ENCODE measurements around the gene PRPF8. TPM values are rescaled to one million over a fixed set of nuclear protein-coding genes. Genes with fewer than 3 reads are reported as not detected.
"Not testable (repeated sequence)": the region's sequence is repeated elsewhere in the genome, so short reads cannot be mapped to it uniquely, and the experiment has no call there.

Gene PRPF8
- total RNA-seq, 1 donor from 2014 or later, result 432 TPM

DNA sequence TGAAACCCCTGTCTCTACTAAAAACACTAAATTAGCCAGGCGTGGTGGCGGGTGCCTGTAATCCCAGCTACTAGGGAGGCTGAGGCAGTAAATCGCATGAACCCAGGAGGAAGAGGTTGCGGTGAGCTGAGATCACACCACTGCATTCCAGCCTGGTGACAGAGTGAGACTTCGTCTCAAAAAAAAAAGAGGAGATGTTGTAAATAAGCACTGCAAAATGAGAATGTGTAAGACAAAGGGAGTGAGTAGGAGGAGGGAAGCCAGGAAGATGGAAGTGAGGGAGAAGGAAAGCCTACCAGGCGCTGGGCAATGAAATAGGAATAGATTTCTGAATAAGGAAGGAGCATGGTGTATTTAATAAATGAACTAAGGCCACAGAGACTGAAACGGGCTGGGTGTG is 8.7 kb upstream of the PRPF8 start:
- no peaks in the 10 kb centered on the region for H3K36me3 Mint-ChIP-seq (ENCODE audit: low read depth)
- intact Hi-C loops (cut with micrococcal nuclease), result no loop called here
- no peaks in the 10 kb centered on the region for H3K4me1 Mint-ChIP-seq
- no peak for DNase-seq
- H3K27ac Mint-ChIP-seq, result no peak overlapping the region
- H3K4me3 Mint-ChIP-seq, result no peak overlapping the region
- peaks cover 7% of the 10 kb centered on the region for H3K27me3 Mint-ChIP-seq
- no peaks in the 10 kb centered on the region for H3K9me3 Mint-ChIP-seq

DNA sequence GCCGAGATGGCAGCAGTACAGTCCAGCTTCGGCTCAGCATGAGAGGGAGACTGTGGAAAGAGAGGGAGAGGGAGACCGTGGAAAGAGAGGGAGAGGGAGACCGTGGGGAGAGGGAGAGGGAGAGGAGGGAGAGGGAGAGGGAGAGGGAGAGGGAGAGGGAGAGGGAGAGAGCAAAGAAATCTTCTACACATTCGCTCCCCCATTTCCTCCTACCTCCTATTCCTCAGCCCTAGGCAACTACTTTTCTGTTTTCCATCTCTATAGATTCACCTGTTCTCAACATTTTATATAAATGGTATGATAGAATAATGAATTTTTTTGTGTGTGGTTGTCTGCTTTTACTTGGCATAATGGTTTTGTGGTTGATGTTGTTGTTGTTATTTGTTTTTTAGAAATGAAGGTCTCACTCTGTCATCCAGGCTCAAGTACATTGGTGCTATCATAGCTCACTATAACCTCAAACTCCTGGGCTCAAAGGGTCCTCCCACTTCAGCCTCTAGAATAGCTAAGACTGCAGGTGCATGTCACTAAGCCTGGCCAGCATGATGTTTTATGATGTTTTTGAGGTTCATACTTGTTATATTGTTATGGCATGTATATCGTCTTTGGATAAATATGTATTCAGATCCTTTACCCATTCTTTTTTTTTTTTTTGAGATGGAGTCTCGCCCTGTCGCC is 6.0 kb upstream of the PRPF8 start:
- H3K4me1 Mint-ChIP-seq, result no peaks in the 10 kb centered on the region
- H3K9me3 Mint-ChIP-seq, result no peaks in the 10 kb centered on the region
- H3K27ac Mint-ChIP-seq, result no peak overlapping the region
- no peak for DNase-seq
- H3K36me3 Mint-ChIP-seq (ENCODE audit: low read depth), result no peaks in the 10 kb centered on the region
- intact Hi-C loops (cut with micrococcal nuclease), result no loop called here
- H3K27me3 Mint-ChIP-seq, result peaks cover 6% of the 10 kb centered on the region
- H3K4me3 Mint-ChIP-seq, result no peak overlapping the region

DNA sequence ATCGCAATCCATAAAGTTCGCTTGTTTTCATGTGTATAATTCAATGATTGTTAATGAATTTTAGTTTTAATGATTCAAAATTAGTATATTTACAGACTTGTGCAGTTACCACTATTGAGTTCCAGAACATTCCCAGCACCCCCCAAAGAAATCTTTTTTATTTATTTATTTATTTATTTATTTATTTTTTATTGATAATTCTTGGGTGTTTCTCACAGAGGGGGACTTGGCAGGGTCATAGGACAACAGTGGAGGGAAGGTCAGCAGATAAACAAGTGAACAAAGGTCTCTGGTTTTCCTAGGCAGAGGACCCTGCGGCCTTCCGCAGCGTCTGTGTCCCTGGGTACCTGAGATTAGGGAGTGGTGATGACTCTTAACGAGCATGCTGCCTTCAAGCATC is 3.7 kb upstream of the PRPF8 start:
- DNase-seq; H3K27ac Mint-ChIP-seq; H3K4me3 Mint-ChIP-seq; intact Hi-C loops (cut with micrococcal nuclease); H3K27me3 Mint-ChIP-seq; H3K9me3 Mint-ChIP-seq: not testable (repeated sequence)
- peaks cover 13% of the 10 kb centered on the region for H3K4me1 Mint-ChIP-seq
- peaks cover 11% of the 10 kb centered on the region for H3K36me3 Mint-ChIP-seq (ENCODE audit: low read depth)

- Mint-ChIP-seq H3K27me3 (no peaks in the 10 kb centered on the region), H3K4me3 (no peak overlapping the region), H3K36me3 (ENCODE audit: low read depth) (peaks cover 34% of the 10 kb centered on the region), H3K9me3 (no peaks in the 10 kb centered on the region), H3K27ac (no peak overlapping the region), H3K4me1 (peaks cover 25% of the 10 kb centered on the region)
- DNase-seq, result no peak
- intact Hi-C loops (cut with micrococcal nuclease), result no loop called here
These were observed 1.4 kb upstream of the PRPF8 start for GRCh38 chr17:1686086-1686485.

- peaks cover 30% of the 10 kb centered on the region for H3K4me1 Mint-ChIP-seq
- peak overlapping the region; percentile 97 for H3K27ac Mint-ChIP-seq
- no peaks in the 10 kb centered on the region for H3K9me3 Mint-ChIP-seq
- intact Hi-C loops (cut with micrococcal nuclease), result no loop called here
- DNase-seq, result no peak
- H3K4me3 Mint-ChIP-seq, result peak overlapping the region; percentile 98
- no peaks in the 10 kb centered on the region for H3K27me3 Mint-ChIP-seq
- peaks cover 57% of the 10 kb centered on the region for H3K36me3 Mint-ChIP-seq (ENCODE audit: low read depth)
These were observed 1.2 kb downstream of the PRPF8 start for GRCh38 chr17:1683459-1683858.

DNA sequence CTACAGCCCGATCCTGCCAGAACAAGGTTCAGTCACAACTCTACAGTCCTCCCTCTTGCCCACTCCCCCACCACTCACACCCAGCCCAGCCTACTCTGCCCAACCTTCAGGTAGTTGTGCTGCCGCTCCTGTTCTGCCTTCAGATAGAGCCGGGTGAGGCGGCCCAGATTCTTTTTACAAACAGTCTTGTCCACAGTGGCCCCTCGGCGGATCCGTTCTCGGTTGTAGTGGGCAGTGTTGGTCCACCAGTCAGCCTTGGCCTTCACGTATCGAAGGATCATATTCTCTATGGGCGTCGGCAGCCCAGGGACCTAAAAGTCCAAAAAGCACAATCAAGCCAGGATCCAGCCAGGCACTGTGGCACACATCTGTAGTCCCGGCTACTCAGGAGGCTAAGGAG is 8.3 kb downstream of the PRPF8 start:
- no peak for DNase-seq
- Mint-ChIP-seq H3K27me3 (no peaks in the 10 kb centered on the region), H3K9me3 (no peaks in the 10 kb centered on the region), H3K27ac (no peak overlapping the region), H3K4me3 (no peak overlapping the region), H3K36me3 (ENCODE audit: low read depth) (peaks cover 84% of the 10 kb centered on the region), H3K4me1 (peaks cover 6% of the 10 kb centered on the region)
- intact Hi-C loops (cut with micrococcal nuclease), result no loop called here

DNA sequence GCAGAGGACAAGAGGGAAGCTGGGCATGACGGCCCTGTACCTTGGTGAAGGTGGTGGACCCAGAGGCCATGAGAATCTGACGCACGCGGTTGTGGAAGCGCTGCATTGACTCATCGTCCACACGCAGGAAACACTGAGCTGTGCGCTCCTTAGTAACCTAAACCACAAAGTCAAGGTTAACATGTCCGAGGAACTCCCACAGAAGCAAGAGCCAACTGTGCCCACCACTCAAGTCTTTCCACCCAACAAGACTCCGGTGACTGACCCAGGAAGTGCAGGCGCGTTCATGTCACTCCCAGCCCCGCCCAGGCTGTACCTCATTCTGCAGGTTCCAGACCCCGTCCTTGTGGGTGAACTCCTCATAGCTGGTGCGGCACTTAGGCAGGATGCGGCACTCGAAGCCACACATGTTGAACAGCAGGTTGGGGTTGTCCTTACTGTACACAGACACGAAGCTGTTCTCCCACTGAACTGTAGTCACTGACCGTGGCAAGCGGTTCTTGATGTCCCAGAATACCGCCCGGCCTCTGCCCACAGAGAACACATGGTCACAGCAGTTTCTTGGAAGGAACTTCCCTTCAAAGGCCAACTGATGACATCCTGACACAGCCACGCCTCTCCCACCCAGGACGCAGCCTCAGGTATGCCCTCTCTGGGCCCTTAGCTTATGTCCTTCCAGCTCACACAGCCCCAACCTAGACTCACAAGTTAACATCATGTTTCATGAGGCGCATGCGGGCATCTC is 11.5 kb downstream of the PRPF8 start:
- no peaks in the 10 kb centered on the region for H3K27me3 Mint-ChIP-seq

GRCh38 chr17:1663934-1664333 is 20.7 kb downstream of the PRPF8 start:
- DNase-seq; H3K4me3 Mint-ChIP-seq; H3K9me3 Mint-ChIP-seq; intact Hi-C loops (cut with micrococcal nuclease); H3K27me3 Mint-ChIP-seq; H3K4me1 Mint-ChIP-seq; H3K27ac Mint-ChIP-seq: not testable (repeated sequence)
- peaks cover 67% of the 10 kb centered on the region for H3K36me3 Mint-ChIP-seq (ENCODE audit: low read depth)

More for the DNA sequence above, 11.5 kb downstream of the PRPF8 start:
- H3K4me1 Mint-ChIP-seq, result peaks cover 16% of the 10 kb centered on the region
- H3K27ac Mint-ChIP-seq, result no peak overlapping the region
- peak; percentile 61 for DNase-seq
- H3K4me3 Mint-ChIP-seq, result no peak overlapping the region
- intact Hi-C loops (cut with micrococcal nuclease), result no loop called here
- H3K36me3 Mint-ChIP-seq (ENCODE audit: low read depth), result peaks cover 78% of the 10 kb centered on the region
- H3K9me3 Mint-ChIP-seq, result no peaks in the 10 kb centered on the region

DNA sequence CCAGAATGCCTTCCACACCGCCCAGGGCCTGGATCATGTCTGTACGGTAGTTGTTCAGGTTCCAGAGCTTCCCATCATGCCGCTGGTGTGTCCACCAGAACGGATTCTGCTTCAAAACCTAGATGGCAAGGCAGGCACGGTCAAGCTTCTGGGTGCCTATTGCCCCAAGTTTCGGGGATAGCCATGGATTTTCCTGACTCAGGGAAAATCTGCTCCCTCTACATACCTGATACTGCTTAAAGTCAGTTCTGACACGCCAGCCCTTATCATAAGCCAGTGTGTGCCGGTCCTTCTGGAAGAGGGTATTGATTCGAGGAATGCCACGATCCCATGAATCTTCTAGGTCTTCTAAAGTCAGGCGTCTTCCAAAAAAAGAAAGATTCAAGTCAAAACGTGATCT is 23.6 kb downstream of the PRPF8 start:
- Mint-ChIP-seq H3K27ac (no peak overlapping the region), H3K27me3 (no peaks in the 10 kb centered on the region), H3K4me3 (no peak overlapping the region), H3K36me3 (ENCODE audit: low read depth) (peaks cover 69% of the 10 kb centered on the region), H3K4me1 (peaks cover 2% of the 10 kb centered on the region), H3K9me3 (no peaks in the 10 kb centered on the region)
- DNase-seq, result no peak
- intact Hi-C loops (cut with micrococcal nuclease), result no loop called here

- no peak overlapping the region for H3K4me3 Mint-ChIP-seq
- intact Hi-C loops (cut with micrococcal nuclease), result no loop called here
- H3K36me3 Mint-ChIP-seq (ENCODE audit: low read depth), result peaks cover 75% of the 10 kb centered on the region
- no peak for DNase-seq
- H3K27ac Mint-ChIP-seq, result no peak overlapping the region
- H3K4me1 Mint-ChIP-seq, result peaks cover 2% of the 10 kb centered on the region
- no peaks in the 10 kb centered on the region for H3K27me3 Mint-ChIP-seq
- H3K9me3 Mint-ChIP-seq, result no peaks in the 10 kb centered on the region
These were observed 26.6 kb downstream of the PRPF8 start for GRCh38 chr17:1658100-1658499.

- Mint-ChIP-seq H3K27ac (peak overlapping the region; percentile 29), H3K4me3 (no peak overlapping the region), H3K9me3 (no peaks in the 10 kb centered on the region), H3K4me1 (peaks cover 9% of the 10 kb centered on the region), H3K27me3 (no peaks in the 10 kb centered on the region), H3K36me3 (ENCODE audit: low read depth) (peaks cover 70% of the 10 kb centered on the region)
- intact Hi-C loops (cut with micrococcal nuclease), result no loop called here
- DNase-seq, result no peak
These were observed 30.9 kb downstream of the PRPF8 start for GRCh38 chr17:1653735-1654134.

DNA sequence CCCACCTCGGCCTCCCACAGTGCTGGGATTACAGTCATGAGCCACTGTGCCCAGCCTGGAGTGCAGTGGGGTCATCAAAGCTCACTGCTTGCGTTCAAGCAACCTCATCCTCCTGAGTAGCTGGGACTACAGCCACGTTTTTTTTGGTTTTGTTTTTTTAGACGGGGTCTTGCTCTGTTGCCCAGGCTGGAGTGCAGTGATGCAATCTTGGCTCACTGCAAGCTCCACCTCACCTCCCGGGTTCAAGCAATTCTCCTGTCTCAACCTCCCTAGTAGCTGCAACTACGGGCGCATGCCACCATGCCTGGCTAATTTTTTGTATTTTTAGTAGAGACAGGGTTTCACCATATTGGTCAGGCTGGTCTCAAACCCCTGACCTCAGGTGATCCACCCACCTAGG is 31.9 kb downstream of the PRPF8 start:
- not testable (repeated sequence) for H3K27ac Mint-ChIP-seq, H3K4me3 Mint-ChIP-seq

GRCh38 chr17:1651559-1651844 is 33.2 kb downstream of the PRPF8 start:
- no peak for DNase-seq
- H3K9me3 Mint-ChIP-seq, result no peaks in the 10 kb centered on the region
- H3K27me3 Mint-ChIP-seq, result no peaks in the 10 kb centered on the region
- peaks cover 53% of the 10 kb centered on the region for H3K36me3 Mint-ChIP-seq (ENCODE audit: low read depth)
- intact Hi-C loops (cut with micrococcal nuclease), result no loop called here
- no peak overlapping the region for H3K4me3 Mint-ChIP-seq
- peaks cover 13% of the 10 kb centered on the region for H3K4me1 Mint-ChIP-seq
- no peak overlapping the region for H3K27ac Mint-ChIP-seq

More for the DNA sequence above, 31.9 kb downstream of the PRPF8 start:
- H3K36me3 Mint-ChIP-seq (ENCODE audit: low read depth), result peaks cover 61% of the 10 kb centered on the region
- H3K4me1 Mint-ChIP-seq; H3K9me3 Mint-ChIP-seq; DNase-seq; intact Hi-C loops (cut with micrococcal nuclease); H3K27me3 Mint-ChIP-seq: not testable (repeated sequence)

- peak; percentile 62 for DNase-seq
- Mint-ChIP-seq H3K9me3 (no peaks in the 10 kb centered on the region), H3K36me3 (ENCODE audit: low read depth) (peaks cover 48% of the 10 kb centered on the region), H3K4me3 (no peak overlapping the region), H3K27ac (no peak overlapping the region), H3K27me3 (no peaks in the 10 kb centered on the region), H3K4me1 (peaks cover 17% of the 10 kb centered on the region)
- intact Hi-C loops (cut with micrococcal nuclease), result no loop called here
These were observed 33.7 kb downstream of the PRPF8 start for GRCh38 chr17:1650731-1651558.

Data from activated CD4-positive, alpha-beta T cell treated with anti-CD3 and anti-CD28 coated beads, Interleukin-2, amount 10 ng/mL, durations not matched to agents 24 days and 14 days (primary cell).